Mesodermal cell (in vitro differentiated cells): ENCODE data around the gene EXPH5.

Source experiments
- H3K27ac ChIP-seq: 2 replicates; pipeline ENCODE4 v1.7.0; 2013; ENCODE audit warnings: mild to moderate bottlenecking, low read depth, low read length, moderate library complexity; ENCODE audit not compliant: severe bottlenecking
- H3K36me3 ChIP-seq: 2 replicates; pipeline ENCODE4 v1.7.1; 2013; ENCODE audit warnings: mild to moderate bottlenecking, low read length, moderate library complexity; ENCODE audit not compliant: control insufficient read depth, insufficient read depth
- H3K4me1 ChIP-seq: one replicate; pipeline ENCODE4 v1.7.1; 2013; ENCODE audit warnings: mild to moderate bottlenecking, low read length; ENCODE audit not compliant: insufficient read depth, control insufficient read depth, poor library complexity, severe bottlenecking
- H3K4me3 ChIP-seq: 2 replicates; pipeline ENCODE4 v1.7.0; 2013; ENCODE audit warnings: low read length, control low read depth, mild to moderate bottlenecking; ENCODE audit not compliant: insufficient read depth, poor library complexity, severe bottlenecking; ENCODE audit errors: extremely low read depth
- H3K9me3 ChIP-seq: 2 replicates; pipeline ENCODE4 v1.7.1; 2013; ENCODE audit warnings: mild to moderate bottlenecking, low read length, moderate library complexity; ENCODE audit not compliant: control insufficient read depth
- WGBS, 2 experiments: methylation state at CpG; one replicate each; pipeline ENCODE4 v1.1.5; 2013; ENCODE audit warnings: missing lambda C conversion rate in 2 of 2; ENCODE audit not compliant: insufficient coverage in 2 of 2; 5-methylcytosine and 5-hydroxymethylcytosine counted together

Gene EXPH5

GRCh38 chr11:108522318-108522717, 71.2 kb downstream of the EXPH5 start:
- Histone ChIP-seq H3K4me3 (no peak overlapping the region), H3K9me3 (no peaks in the 10 kb centered on the region), H3K36me3 (no peaks in the 10 kb centered on the region), H3K4me1 (no peaks in the 10 kb centered on the region), H3K27ac (no peak overlapping the region)
- WGBS, 2 experiments: 86% methylated on average over 1 of the region's 1 CpG; no CpG with 5 or more reads in 1 of the 2 experiments

- 86 to 88% methylated on average over 9 to 10 of the region's 10 CpGs for WGBS, 2 experiments
These were observed 75.0 kb downstream of the EXPH5 start for GRCh38 chr11:108518581-108518980.

DNA sequence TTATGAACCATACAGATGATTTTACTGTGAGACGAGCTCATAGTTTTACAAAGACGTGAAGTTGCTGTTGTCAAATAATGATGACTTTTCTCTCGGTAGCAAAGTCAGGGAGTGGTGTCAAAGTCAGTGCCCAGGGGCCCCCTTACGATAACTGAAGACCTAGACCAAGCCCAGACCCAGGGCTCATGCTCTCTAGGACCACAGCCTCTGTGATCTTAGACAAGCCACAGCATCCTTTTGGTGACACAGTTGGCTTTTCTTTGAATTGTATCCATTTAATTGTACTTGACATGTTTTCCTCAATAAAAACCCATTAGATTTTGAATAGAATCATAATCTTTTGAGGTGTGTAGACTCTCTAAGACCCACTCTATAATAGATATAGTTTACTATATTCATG, 77.4 kb downstream of the EXPH5 start:
- H3K27ac ChIP-seq: no peak overlapping the region
- H3K9me3 ChIP-seq: no peaks in the 10 kb centered on the region
- H3K4me1 ChIP-seq: no peaks in the 10 kb centered on the region
- WGBS, 2 experiments: 92 to 100% methylated on average over 2 to 4 of the region's 4 CpGs
- H3K4me3 ChIP-seq: no peak overlapping the region
- H3K36me3 ChIP-seq: no peaks in the 10 kb centered on the region

More at GRCh38 chr11:108518581-108518980, 75.0 kb downstream of the EXPH5 start:
- H3K9me3 ChIP-seq: no peaks in the 10 kb centered on the region
- H3K4me1 ChIP-seq: no peaks in the 10 kb centered on the region
- H3K27ac ChIP-seq: no peak overlapping the region
- no peak overlapping the region for H3K4me3 ChIP-seq
- H3K36me3 ChIP-seq: no peaks in the 10 kb centered on the region

DNA sequence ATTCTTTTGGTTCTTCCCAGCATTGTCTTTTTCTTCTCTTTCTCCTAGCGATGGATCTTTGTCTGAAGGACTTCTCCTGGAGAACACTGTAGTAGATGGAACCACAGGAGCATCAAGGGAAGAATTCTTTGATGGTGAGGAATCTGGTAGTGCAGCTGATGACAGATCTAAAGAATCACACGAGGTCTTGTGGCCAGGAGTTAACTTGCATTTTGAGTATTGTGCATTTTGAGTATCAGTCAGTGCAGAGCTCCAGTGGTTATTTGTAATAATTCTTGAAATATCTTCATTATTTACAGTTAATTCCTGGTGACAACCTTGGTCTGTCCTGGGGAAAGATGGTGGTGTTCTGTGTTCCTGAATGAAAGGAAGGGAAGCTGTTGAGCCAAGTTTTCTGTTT, 80.9 kb downstream of the EXPH5 start:
- H3K36me3 ChIP-seq: no peaks in the 10 kb centered on the region
- 83% methylated on average over 1 of the region's 2 CpGs; no CpG with 5 or more reads in 1 of the 2 experiments for whole genome bisulfite sequencing, 2 experiments
- no peak overlapping the region for H3K4me3 ChIP-seq
- H3K9me3 ChIP-seq: peaks cover 3% of the 10 kb centered on the region
- no peak overlapping the region for H3K27ac ChIP-seq
- no peaks in the 10 kb centered on the region for H3K4me1 ChIP-seq

DNA sequence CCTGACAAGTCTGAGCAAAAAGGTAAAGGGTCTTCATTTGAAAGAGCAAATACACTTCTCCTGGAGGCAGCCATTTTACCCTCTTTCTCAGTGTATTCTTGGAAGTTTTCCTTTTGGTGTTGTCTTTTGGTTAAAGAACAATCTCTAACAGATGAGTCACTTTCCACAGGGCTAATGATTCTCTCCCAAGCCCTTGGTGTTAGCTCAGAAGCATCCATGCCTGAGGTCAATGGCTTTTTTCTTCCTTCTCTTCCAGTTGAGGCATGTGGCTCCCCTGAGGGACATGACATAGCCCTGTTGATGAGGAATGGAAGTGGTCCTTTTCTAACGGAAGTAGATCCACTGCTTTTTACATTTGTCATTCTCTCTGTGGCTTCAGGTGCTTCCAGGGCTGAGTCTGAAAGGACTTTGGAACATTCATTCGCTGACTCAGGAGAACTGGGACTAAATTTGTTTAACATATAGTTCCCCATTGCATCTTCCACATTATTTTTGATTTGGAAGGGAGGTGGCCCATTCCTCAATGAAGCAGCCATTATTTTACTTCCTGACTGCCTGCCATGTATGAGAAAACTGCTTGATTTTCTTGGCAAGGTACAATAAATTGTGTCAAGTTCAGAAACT, 81.6 kb downstream of the EXPH5 start:
- Histone ChIP-seq H3K9me3 (peaks cover 3% of the 10 kb centered on the region), H3K4me3 (no peak overlapping the region), H3K27ac (no peak overlapping the region), H3K36me3 (no peaks in the 10 kb centered on the region), H3K4me1 (no peaks in the 10 kb centered on the region)
- 71 to 100% methylated on average over 1 of the region's 2 CpGs for WGBS, 2 experiments

GRCh38 chr11:108508653-108509593, 84.6 kb downstream of the EXPH5 start:
- Histone ChIP-seq H3K4me1 (no peaks in the 10 kb centered on the region), H3K9me3 (peaks cover 3% of the 10 kb centered on the region), H3K36me3 (no peaks in the 10 kb centered on the region), H3K4me3 (no peak overlapping the region), H3K27ac (no peak overlapping the region)
- WGBS, 2 experiments: 80 to 85% methylated on average over 2 of the region's 3 CpGs

GRCh38 chr11:108501396-108501795, 92.2 kb downstream of the EXPH5 start:
- H3K4me3 ChIP-seq: no peak overlapping the region
- H3K27ac ChIP-seq: no peak overlapping the region
- WGBS, 2 experiments: 94 to 100% methylated on average over 1 to 3 of the region's 5 CpGs
- H3K36me3 ChIP-seq: no peaks in the 10 kb centered on the region
- H3K4me1 ChIP-seq: peaks cover 28% of the 10 kb centered on the region
- no peaks in the 10 kb centered on the region for H3K9me3 ChIP-seq

- Histone ChIP-seq H3K27ac (no peak overlapping the region), H3K36me3 (no peaks in the 10 kb centered on the region), H3K4me1 (peaks cover 32% of the 10 kb centered on the region), H3K4me3 (no peak overlapping the region), H3K9me3 (no peaks in the 10 kb centered on the region)
- WGBS, 2 experiments: no CpG with 5 or more reads among the region's 2 CpGs
These were observed 92.8 kb downstream of the EXPH5 start for GRCh38 chr11:108500721-108501120.

- no peak overlapping the region for H3K27ac ChIP-seq
- no peak overlapping the region for H3K4me3 ChIP-seq
- no peaks in the 10 kb centered on the region for H3K9me3 ChIP-seq
- H3K36me3 ChIP-seq: no peaks in the 10 kb centered on the region
- 83 to 88% methylated on average over 2 of the region's 4 CpGs for WGBS, 2 experiments
- H3K4me1 ChIP-seq: peaks cover 32% of the 10 kb centered on the region
These were observed 93.4 kb downstream of the EXPH5 start for GRCh38 chr11:108500169-108500568.

GRCh38 chr11:108498816-108499408, 94.7 kb downstream of the EXPH5 start:
- Histone ChIP-seq H3K4me3 (peak overlapping the region; percentile 58), H3K4me1 (peaks cover 32% of the 10 kb centered on the region), H3K9me3 (no peaks in the 10 kb centered on the region), H3K36me3 (no peaks in the 10 kb centered on the region), H3K27ac (peak overlapping the region; percentile 98)
- 90 to 96% methylated on average over 14 to 18 of the region's 29 CpGs for WGBS, 2 experiments
